K562 (cell line): ENCODE data around the gene CSF1R. TPM values are rescaled to one million over a fixed set of nuclear protein-coding genes. Genes with fewer than 3 reads are reported as not detected.

Experiments
- ATAC-seq: fragments of 200-7000 bp; cut with Tn5 transposase; 3 replicates; pipeline ENCODE4 v1.9.1; 2020; ENCODE audit warnings: moderate library complexity
- BruUV-seq: library from RNA; stranded (reverse); fragments of 400-500 nt; replicated peaks from 2 replicates; lab custom pipeline; 2021; lab: Mats Ljungman, UMichigan
- CTCF ChIA-PET: fragments of 300-600 bp; formaldehyde crosslinking; extraction: SDS; loops from one replicate; lab custom pipeline; 2021; ENCODE audit warnings: low intra/inter-chr PET ratio; lab: Yijun Ruan, JAX
- POLR2A ChIA-PET: fragments of 300-600, 350-650 bp; sonication (Branson Sonifier 250); formaldehyde crosslinking; extraction: SDS; loops from one replicate; lab custom pipeline; 2021; ENCODE audit warnings: antibody characterized with exemption, inconsistent platforms; lab: Yijun Ruan, JAX
- DNase-seq, 4 experiments: peaks; one replicate each; pipeline versions ENCODE4 v3.0.0 to v3.0.0-alpha.2; 2011 to 2018; ENCODE audit warnings: low spot score in 3 of 4, mixed read lengths in 3 of 4; ENCODE audit errors: extremely low read depth in 1 of 4
- FAIRE-seq: peaks from 2 replicates; lab custom pipeline; 2011; peaks lifted over from hg19 to GRCh38; lab: Jason Lieb, UNC
- H2AFZ ChIP-seq: 2 replicates; pipeline ENCODE4 v1.6.0; 2011; ENCODE audit warnings: low read depth, low read length, control low read depth, inconsistent platforms
- H3K27ac ChIP-seq: fragments of 200-600 bp; 3 replicates; pipeline ENCODE4 v1.8.0; 2011; ENCODE audit warnings: low read depth, mild to moderate bottlenecking, control low read depth, inconsistent platforms, low read length, moderate library complexity, mixed read lengths; ENCODE audit errors: extremely low read depth
- H3K27me3 ChIP-seq, 2 experiments: fragments of 300-600 bp in 1 of 2; 2 replicates in 1 of 2; 3 replicates in 1 of 2; pipeline versions ENCODE4 v1.6.0 to v1.8.0; 2011; ENCODE audit warnings: inconsistent platforms in 2 of 2, low read length in 2 of 2, mild to moderate bottlenecking in 1 of 2, mixed read lengths in 1 of 2, moderate library complexity in 1 of 2; ENCODE audit not compliant: control insufficient read depth in 2 of 2, insufficient read depth in 2 of 2
- H3K36me3 ChIP-seq: fragments of 300-600 bp; 3 replicates; pipeline ENCODE4 v1.8.0; 2011; ENCODE audit warnings: mild to moderate bottlenecking, low read length, inconsistent platforms; ENCODE audit not compliant: control insufficient read depth, insufficient read depth
- H3K4me1 ChIP-seq, 2 experiments: fragments of 200-600 bp in 1 of 2; replicated peaks in 1 of 2; 2 replicates in 1 of 2; 3 replicates in 1 of 2; pipeline versions ENCODE4 v1.5.1 to v1.8.0; 2011; ENCODE audit warnings: inconsistent platforms in 2 of 2, low read length in 2 of 2, mild to moderate bottlenecking in 1 of 2, mixed read lengths in 1 of 2, moderate library complexity in 1 of 2; ENCODE audit not compliant: control insufficient read depth in 2 of 2, insufficient read depth in 2 of 2
- H3K4me2 ChIP-seq: 2 replicates; pipeline ENCODE4 v1.6.1; 2011; ENCODE audit warnings: low read length, control low read depth, inconsistent platforms, mixed read lengths; ENCODE audit not compliant: insufficient read depth
- H3K4me3 ChIP-seq: fragments of 200-600 bp; sonication (generic), shearing (Covaris generic); 2 replicates; pipeline ENCODE4 v1.5.1; 2016; ENCODE audit warnings: control low read depth, inconsistent platforms
- H3K79me2 ChIP-seq: fragments of 200-600 bp; 3 replicates; pipeline ENCODE4 v1.8.0; 2011; ENCODE audit warnings: low read length, inconsistent platforms; ENCODE audit not compliant: control insufficient read depth, insufficient read depth
- H3K9ac ChIP-seq, 2 experiments: 2 replicates each; pipeline versions ENCODE4 v1.6.0 to v1.6.1; 2011; ENCODE audit warnings: low read depth in 2 of 2, low read length in 2 of 2, control low read depth in 1 of 2, inconsistent platforms in 1 of 2, mild to moderate bottlenecking in 1 of 2, mixed read lengths in 1 of 2; ENCODE audit not compliant: insufficient read depth in 1 of 2
- H3K9me1 ChIP-seq: one replicate; pipeline ENCODE4 v1.6.0; 2011; ENCODE audit warnings: inconsistent platforms, mild to moderate bottlenecking, low read length, moderate library complexity; ENCODE audit not compliant: control insufficient read depth, insufficient read depth
- H3K9me3 ChIP-seq: replicated peaks from 2 replicates; pipeline ENCODE4 v1.5.1; 2011; ENCODE audit warnings: low read depth, low read length, inconsistent platforms; ENCODE audit not compliant: control insufficient read depth, insufficient read depth
- H4K20me1 ChIP-seq: replicated peaks from 2 replicates; pipeline ENCODE4 v1.6.1; 2011; ENCODE audit warnings: low read length, inconsistent platforms, mixed read lengths; ENCODE audit not compliant: control insufficient read depth, insufficient read depth
- CBFA2T2 ChIP-seq: fragments of 450-650 bp; conservative IDR thresholded peaks from 2 replicates; pipeline ENCODE4 v1.6.1; 2017; ENCODE audit warnings: mild to moderate bottlenecking
- CBFB ChIP-seq: sonication (generic); formaldehyde crosslinking; IDR thresholded peaks from 2 replicates; pipeline ENCODE4 v1.4.0; 2020; ENCODE audit warnings: mild to moderate bottlenecking, missing genetic modification reagents
- GATAD2B ChIP-seq: fragments of 450-650 bp; IDR thresholded peaks from 2 replicates; pipeline ENCODE4 v1.6.1; 2017; ENCODE audit warnings: mild to moderate bottlenecking, borderline replicate concordance
- ZNF133 ChIP-seq: fragments of 250-450 bp; sonication (Bioruptor Pico); IDR thresholded peaks from 2 replicates; pipeline ENCODE4 v1.4.0; 2020; ENCODE audit warnings: mild to moderate bottlenecking
- WGBS: fragments of 100-300 bp; shearing (Covaris generic); methylation state at CpG from one replicate; pipeline ENCODE4 v1.1.6; 2016; ENCODE audit warnings: low coverage, mixed read lengths; ENCODE audit not compliant: insufficient coverage; ENCODE audit errors: missing lambda C conversion rate; 5-methylcytosine and 5-hydroxymethylcytosine counted together
- in situ Hi-C: fragments of 300-500 bp; cut with MboI; formaldehyde crosslinking; loops from 4 replicates; pipeline ENCODE4 v1.15.0; 2018; ENCODE audit warnings: inconsistent platforms, mixed read lengths
- intact Hi-C: fragments of 100-400 bp; cut with micrococcal nuclease; formaldehyde crosslinking; loops from 2 replicates; pipeline ENCODE4 v1.14.2; 2022
- polyA plus RNA-seq, 8 experiments: library from polyadenylated mRNA; depleted of rRNA in 4 of 8; stranded (reverse) in 5 of 8; unstranded in 3 of 8; fragments of >200 nt; fragmentation: Nextera tagmentation in 2 of 8; fragmentation: Illumina TruSeq in 1 of 8; extraction: Ambion mirVana in 2 of 8; extraction: Trizol in 1 of 8; gene quantifications; 2 replicates each; pipeline versions ENCODE4 v1.2.1 to v1.2.3, GENCODE V29; 2011 to 2014; ENCODE audit warnings: inconsistent platforms in 1 of 8, missing spikeins in 1 of 8
- total RNA-seq, 7 experiments: library from RNA; depleted of rRNA in 6 of 7; stranded (reverse); fragments of >200 nt in 6 of 7; fragmentation: Illumina TruSeq in 2 of 7; extraction: Trizol in 2 of 7; gene quantifications; 2 replicates each; pipeline versions ENCODE4 v1.2.1 to v1.2.3, GENCODE V29; 2011 to 2021; ENCODE audit warnings: low replicate concordance in 1 of 7
- TF ChIP-seq, protein P1 (sequence below): fragments of 450-650 bp; IDR thresholded peaks from 2 replicates; pipeline ENCODE4 v1.6.1; 2017; ENCODE audit warnings: mild to moderate bottlenecking, moderate library complexity

Gene CSF1R
- total and polyA plus RNA-seq, 9 of the 15 experiments (the other 6 are each of a cell fraction or from before 2014, with no cell fraction given), result 0.03 to 0.64 (median 0.20) TPM; not detected in 6

GRCh38 chr5:150021491-150022157 is 64.7 kb downstream of the CSF1R start:
- no peak for FAIRE-seq
- no peak for ATAC-seq
- DNase-seq, result no peak
- H3K4me1 ChIP-seq, result peaks cover 4 to 19% of the 10 kb centered on the region in 2 experiments; a peak in 4 of 5 replicates
- no peaks in the 10 kb centered on the region for H3K9me1 ChIP-seq
- H4K20me1 ChIP-seq, result no peaks in the 10 kb centered on the region
- CTCF ChIA-PET, result no interaction called here
- POLR2A ChIA-PET, result interaction anchor here (1.0 to 1.6 kb wide), 5 partner anchors 9 to 28 kb away, joined by 3 to 7 read pairs (median 4); partner anchors contain the start of genes HMGXB3 and TIGD6
- no peak overlapping the region for H3K4me3 ChIP-seq
- TF ChIP-seq CBFA2T2 (no peak), GATAD2B (no peak), CBFB (CRISPR knock-in tag) (no peak), ZNF133 (CRISPR knock-in tag) (no peak)
- TF ChIP-seq, protein P1, sequence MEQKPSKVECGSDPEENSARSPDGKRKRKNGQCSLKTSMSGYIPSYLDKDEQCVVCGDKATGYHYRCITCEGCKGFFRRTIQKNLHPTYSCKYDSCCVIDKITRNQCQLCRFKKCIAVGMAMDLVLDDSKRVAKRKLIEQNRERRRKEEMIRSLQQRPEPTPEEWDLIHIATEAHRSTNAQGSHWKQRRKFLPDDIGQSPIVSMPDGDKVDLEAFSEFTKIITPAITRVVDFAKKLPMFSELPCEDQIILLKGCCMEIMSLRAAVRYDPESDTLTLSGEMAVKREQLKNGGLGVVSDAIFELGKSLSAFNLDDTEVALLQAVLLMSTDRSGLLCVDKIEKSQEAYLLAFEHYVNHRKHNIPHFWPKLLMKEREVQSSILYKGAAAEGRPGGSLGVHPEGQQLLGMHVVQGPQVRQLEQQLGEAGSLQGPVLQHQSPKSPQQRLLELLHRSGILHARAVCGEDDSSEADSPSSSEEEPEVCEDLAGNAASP, result no peak
- no peaks in the 10 kb centered on the region for H3K27me3 ChIP-seq
- peaks cover 99% of the 10 kb centered on the region for H3K36me3 ChIP-seq
- no peak overlapping the region for H3K9ac ChIP-seq
- 0 out of 3 replicates have a peak, but pooled peaks cover 6% of the 10 kb centered on the region for H3K79me2 ChIP-seq
- in situ Hi-C loops (no loop called here), intact Hi-C loops (loop anchor here (10.0 kb wide), 2 partner anchors 93 to 333 kb away; partner anchors contain the start of gene TCOF1)
- no peak overlapping the region for H3K27ac ChIP-seq
- no peak overlapping the region for H3K4me2 ChIP-seq
- BruUV-seq, result no TSS peak
- no peaks in the 10 kb centered on the region for H3K9me3 ChIP-seq
- 96% methylated on average over 12 of the region's 13 CpGs for WGBS
- H2AFZ ChIP-seq, result no peak overlapping the region
